ENCODE results near the gene VSX1.

VSX1 gene

DNA sequence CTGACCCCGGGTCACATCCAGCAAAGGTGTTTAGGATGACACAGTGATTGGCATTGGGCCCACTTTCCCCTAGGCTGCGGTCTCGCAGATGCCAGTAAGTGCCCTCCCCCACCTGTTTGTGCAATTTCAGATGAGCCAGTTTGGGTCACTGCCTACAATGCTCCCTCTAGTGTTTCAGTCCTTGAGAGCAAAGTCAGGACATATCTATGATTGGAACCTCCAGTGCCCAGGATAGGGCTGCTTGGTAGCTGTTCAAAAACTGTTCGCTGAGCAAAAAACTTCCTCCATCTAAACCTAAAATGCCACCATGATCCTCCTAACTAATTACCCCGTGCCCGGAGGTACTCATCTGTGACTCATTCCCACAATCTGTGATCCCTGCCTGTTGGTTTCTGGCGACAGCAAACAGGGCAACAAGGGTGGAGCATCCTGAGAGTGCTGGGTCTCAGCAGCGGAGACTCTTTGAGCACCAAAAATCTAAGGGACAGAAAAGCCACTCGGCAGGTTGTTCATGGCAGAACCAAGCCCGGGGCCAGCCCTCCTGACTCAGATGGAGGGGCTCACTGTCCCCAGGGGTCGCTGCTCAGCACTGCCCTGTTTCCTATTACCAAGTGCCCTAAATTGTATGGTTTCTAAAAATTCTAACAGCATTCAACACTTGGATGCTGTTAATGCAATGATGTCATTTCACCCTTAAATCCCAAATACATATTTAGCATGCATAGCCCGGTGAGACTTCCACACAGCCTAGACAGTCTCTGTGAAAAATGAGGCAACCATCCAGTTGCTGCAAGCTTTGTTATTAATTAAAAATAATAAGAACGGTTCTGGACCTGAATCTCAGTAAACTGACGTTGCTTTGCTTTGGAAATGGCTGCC lies 5.0 kb downstream of the VSX1 start:
- Histone ChIP-seq H3K9ac (no peak overlapping the region), H3K27ac (peak overlapping the region; percentile 88), H3K4me3 (ENCODE audit: low read depth, low read length) (peak overlapping the region; percentile 33), H3K36me3 (ENCODE audit: control insufficient read depth, insufficient read depth, low read length) (no peaks in the 10 kb centered on the region), H3K79me2 (no peaks in the 10 kb centered on the region), H3K27me3 (ENCODE audit: control insufficient read depth, insufficient read depth, low read length) (no peaks in the 10 kb centered on the region), H3K4me2 (ENCODE audit: low read length) (peak overlapping the region; percentile 69), H3K9me3 (ENCODE audit: control insufficient read depth, low read length) (no peaks in the 10 kb centered on the region), H2AFZ (peak overlapping the region; percentile 99), H3K4me1 (peaks cover 13% of the 10 kb centered on the region)
- TF ChIP-seq, protein P1, sequence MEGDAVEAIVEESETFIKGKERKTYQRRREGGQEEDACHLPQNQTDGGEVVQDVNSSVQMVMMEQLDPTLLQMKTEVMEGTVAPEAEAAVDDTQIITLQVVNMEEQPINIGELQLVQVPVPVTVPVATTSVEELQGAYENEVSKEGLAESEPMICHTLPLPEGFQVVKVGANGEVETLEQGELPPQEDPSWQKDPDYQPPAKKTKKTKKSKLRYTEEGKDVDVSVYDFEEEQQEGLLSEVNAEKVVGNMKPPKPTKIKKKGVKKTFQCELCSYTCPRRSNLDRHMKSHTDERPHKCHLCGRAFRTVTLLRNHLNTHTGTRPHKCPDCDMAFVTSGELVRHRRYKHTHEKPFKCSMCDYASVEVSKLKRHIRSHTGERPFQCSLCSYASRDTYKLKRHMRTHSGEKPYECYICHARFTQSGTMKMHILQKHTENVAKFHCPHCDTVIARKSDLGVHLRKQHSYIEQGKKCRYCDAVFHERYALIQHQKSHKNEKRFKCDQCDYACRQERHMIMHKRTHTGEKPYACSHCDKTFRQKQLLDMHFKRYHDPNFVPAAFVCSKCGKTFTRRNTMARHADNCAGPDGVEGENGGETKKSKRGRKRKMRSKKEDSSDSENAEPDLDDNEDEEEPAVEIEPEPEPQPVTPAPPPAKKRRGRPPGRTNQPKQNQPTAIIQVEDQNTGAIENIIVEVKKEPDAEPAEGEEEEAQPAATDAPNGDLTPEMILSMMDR (IDR thresholded peaks at IDR 0.05): peak; percentile 43

DNA sequence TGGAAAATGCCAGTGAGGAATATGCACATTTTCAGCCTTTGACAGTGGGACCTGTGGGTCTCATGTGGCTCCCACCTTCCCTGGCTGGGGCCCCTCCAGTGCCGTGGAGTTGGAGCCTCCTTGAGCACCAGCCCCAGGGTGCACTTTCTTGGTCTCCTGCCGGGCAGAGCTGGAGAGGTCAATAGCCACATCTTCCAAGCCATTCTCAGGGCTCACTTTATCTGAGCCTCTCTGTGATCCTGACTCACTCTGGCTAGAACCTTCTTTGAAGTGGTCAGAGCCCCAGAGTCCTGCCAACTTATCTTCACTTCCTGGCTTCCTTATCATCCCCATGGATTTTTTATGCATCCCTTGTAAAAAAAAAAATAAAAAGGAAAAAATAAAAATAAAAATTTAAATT lies 5.7 kb downstream of the VSX1 start:
- H3K4me1 ChIP-seq: peaks cover 13% of the 10 kb centered on the region
- H3K27ac ChIP-seq: peak overlapping the region; percentile 88
- no peaks in the 10 kb centered on the region for H3K27me3 ChIP-seq (ENCODE audit: control insufficient read depth, insufficient read depth, low read length)
- no peaks in the 10 kb centered on the region for H3K79me2 ChIP-seq
- TF ChIP-seq, protein P1 (IDR thresholded peaks at IDR 0.05): no peak
- no peak overlapping the region for H2AFZ ChIP-seq
- no peak overlapping the region for H3K9ac ChIP-seq
- no peak overlapping the region for H3K4me3 ChIP-seq (ENCODE audit: low read depth, low read length)
- H3K9me3 ChIP-seq (ENCODE audit: control insufficient read depth, low read length): no peaks in the 10 kb centered on the region
- no peaks in the 10 kb centered on the region for H3K36me3 ChIP-seq (ENCODE audit: control insufficient read depth, insufficient read depth, low read length)
- H3K4me2 ChIP-seq (ENCODE audit: low read length): no peak overlapping the region

DNA sequence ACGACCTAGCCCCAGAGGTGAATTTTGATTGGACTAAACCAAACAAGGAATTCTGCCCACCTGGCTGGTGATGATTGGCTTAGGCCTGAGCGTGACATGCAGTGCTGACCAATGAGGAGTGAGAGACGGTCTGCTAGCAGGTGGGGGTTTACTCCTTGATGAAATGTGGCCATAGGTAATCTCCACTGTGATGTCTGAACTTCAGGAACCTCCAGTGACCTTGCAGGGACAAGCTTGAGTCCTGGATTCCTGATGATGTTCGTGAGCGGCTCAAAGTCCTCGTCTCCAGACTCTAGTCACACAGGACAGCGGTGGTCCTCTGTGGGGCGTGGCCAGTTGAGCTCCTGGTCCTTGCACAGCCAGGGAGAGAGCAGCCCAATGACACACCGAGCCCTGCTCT lies 8.4 kb downstream of the VSX1 start:
- Histone ChIP-seq H3K27me3 (ENCODE audit: control insufficient read depth, insufficient read depth, low read length) (no peaks in the 10 kb centered on the region), H3K4me1 (peaks cover 13% of the 10 kb centered on the region), H3K9ac (no peak overlapping the region), H3K27ac (no peak overlapping the region), H3K4me3 (ENCODE audit: low read depth, low read length) (no peak overlapping the region), H3K79me2 (no peaks in the 10 kb centered on the region), H3K4me2 (ENCODE audit: low read length) (no peak overlapping the region), H2AFZ (no peak overlapping the region), H3K36me3 (ENCODE audit: control insufficient read depth, insufficient read depth, low read length) (no peaks in the 10 kb centered on the region), H3K9me3 (ENCODE audit: control insufficient read depth, low read length) (no peaks in the 10 kb centered on the region)
- TF ChIP-seq, protein P1 (IDR thresholded peaks at IDR 0.05): no peak

DNA sequence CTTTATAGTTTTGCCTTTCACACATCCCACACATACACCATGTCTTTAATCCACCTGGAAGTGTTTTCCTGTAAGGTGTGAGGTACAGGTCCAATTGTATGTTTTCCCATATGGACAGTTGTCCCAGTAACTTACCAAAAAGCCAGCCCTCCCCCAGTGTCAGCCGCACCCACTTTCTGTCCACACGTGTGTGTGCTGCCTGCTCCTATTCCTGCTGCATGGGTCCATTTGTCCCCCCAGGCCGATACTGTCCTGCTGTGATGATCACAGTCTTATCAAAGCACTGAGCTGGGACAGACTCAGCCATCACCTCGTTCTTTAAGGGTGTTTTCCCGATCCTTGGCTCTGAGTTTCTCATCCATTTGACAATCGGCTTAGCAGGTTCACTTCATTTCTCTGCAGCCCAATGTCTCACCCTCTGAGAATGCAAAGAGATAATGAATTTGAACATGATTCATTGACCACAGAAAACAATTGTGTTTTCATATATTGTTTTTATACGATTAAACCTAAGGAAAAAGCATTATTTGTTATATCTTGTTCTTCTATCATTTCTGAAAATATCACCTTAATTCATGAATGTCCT lies 9.6 kb downstream of the VSX1 start:
- H3K4me3 ChIP-seq (ENCODE audit: low read depth, low read length): no peak overlapping the region
- H3K9me3 ChIP-seq (ENCODE audit: control insufficient read depth, low read length): no peaks in the 10 kb centered on the region
- no peak overlapping the region for H3K4me2 ChIP-seq (ENCODE audit: low read length)
- H3K27ac ChIP-seq: no peak overlapping the region
- no peaks in the 10 kb centered on the region for H3K36me3 ChIP-seq (ENCODE audit: control insufficient read depth, insufficient read depth, low read length)
- H3K9ac ChIP-seq: no peak overlapping the region
- no peak overlapping the region for H2AFZ ChIP-seq
- H3K4me1 ChIP-seq: peaks cover 7% of the 10 kb centered on the region
- H3K27me3 ChIP-seq (ENCODE audit: control insufficient read depth, insufficient read depth, low read length): no peaks in the 10 kb centered on the region
- no peaks in the 10 kb centered on the region for H3K79me2 ChIP-seq
- TF ChIP-seq, protein P1 (IDR thresholded peaks at IDR 0.05): no peak

Measured in parathyroid adenoma (tissue), 2 donors.